Pancreas (tissue), 10 donors: ENCODE measurements around the gene SRGAP3. TPM values are rescaled to one million over a fixed set of nuclear protein-coding genes. Genes with fewer than 3 reads are reported as not detected.
A peak's percentile ranks its signal among the peaks of the same experiment; 100 is the strongest.

ENCODE experiments used
- ATAC-seq, 4 donors: fragments of 200-7000 bp; cut with Tn5 transposase; one replicate each; pipeline versions ENCODE4 v1.8.0 to v1.9.1; 2020; ENCODE audit warnings: mild to moderate bottlenecking in 4 of 4, moderate library complexity in 4 of 4
- DNase-seq, 6 donors: peaks; one replicate each; pipeline ENCODE4 v3.0.0-alpha.2; 2020
- FAIRE-seq: peaks from 2 replicates; lab custom pipeline; 2012; peaks lifted over from hg19 to GRCh38; lab: Jason Lieb, UNC
- H3K27ac ChIP-seq, 4 donors: fragments of 200-600 bp; sonication (generic); 1 replicate in 3 of 4; 2 replicates in 1 of 4; pipeline versions ENCODE4 v1.5.0 to v1.8.0; 2020
- H3K27me3 ChIP-seq, 4 donors: fragments of 200-600 bp; one replicate each; pipeline ENCODE4 v1.8.0; 2021
- H3K36me3 ChIP-seq, 3 donors: fragments of 200-600 bp; sonication (generic) in 1 of 3; one replicate each; pipeline versions ENCODE4 v1.5.0 to v1.8.0; 2020 to 2021
- H3K4me1 ChIP-seq, 3 donors: fragments of 200-600 bp; one replicate each; pipeline ENCODE4 v1.8.0; 2021
- H3K4me3 ChIP-seq, 4 donors: fragments of 200-600 bp; sonication (generic) in 2 of 4; one replicate each; pipeline versions ENCODE4 v1.5.0 to v1.8.0; 2020 to 2021
- H3K9me3 ChIP-seq, 4 donors: fragments of 200-600 bp; one replicate each; pipeline ENCODE4 v1.8.0; 2021
- CTCF ChIP-seq, 4 donors: fragments of 200-600 bp; sonication (generic) in 3 of 4; IDR thresholded peaks; one replicate each; pipeline versions ENCODE4 v1.5.0 to v1.8.0; 2021; ENCODE audit warnings: antibody characterized with exemption in 4 of 4
- WGBS, 2 donors: extraction: QIAGEN DNeasy Blood & Tissue Kit; methylation state at CpG; one replicate each; pipeline ENCODE4 v1.1.7; 2013; 5-methylcytosine and 5-hydroxymethylcytosine counted together
- intact Hi-C, 3 donors: fragments of 100-400 bp; cut with DNase I; formaldehyde crosslinking; loops; one replicate each; pipeline versions ENCODE4 v1.11.1 to v1.14.2; 2022
- polyA plus RNA-seq, 2 donors: library from polyadenylated mRNA; stranded (reverse); fragments of 200-250 nt; gene quantifications; one replicate each; pipeline ENCODE4 v1.2.3, GENCODE V29; 2013
- total RNA-seq, 6 donors: library from RNA; stranded (reverse); fragmentation: NEBNext Ultra II Directional in 4 of 6; extraction: Animal tissue kit (Norgen Biotek cat#: 25700) in 4 of 6; gene quantifications; one replicate each; pipeline versions ENCODE4 v1.2.1 to v1.2.4, GENCODE V29; 2021 to 2023
- donor health status: healthy with polysubstance abuse.
- donor health status: DM: no; HTN: no; CAD: no; lungs with moderate emphysema.
- donor health status: DM: no; HTN: no; CAD: no.
- donor health status: control.
- donor health status: control.
- donor health status: Bipolar disorder and iron deficiency.
- donor health status: DM: yes; HTN: yes; CAD: no.
- donor health status: DM: no; HTN: no; CAD: no.
- donor health status: DM: no; HTN: no; CAD: no.
- donor health status: DM: yes; HTN: yes; CAD: no.

The SRGAP3 gene
- total and polyA plus RNA-seq, 8 donors: 1.9 to 6.5 (median 3.0) TPM

GRCh38 chr3:8992199-8992598 lies 257.2 kb downstream of the SRGAP3 start:
- intact Hi-C loops: loop anchor here in 1 of 3 donors (5.0 kb wide), 1 partner anchor 80 kb away; no protein-coding TSS in a partner anchor
- TF ChIP-seq CTCF (IDR thresholded peaks at IDR 0.05): no peak
- no peak for ATAC-seq
- Histone ChIP-seq H3K4me1 (no peaks in the 10 kb centered on the region), H3K27me3 (no peaks in the 10 kb centered on the region), H3K36me3 (no peaks in the 10 kb centered on the region), H3K27ac (no peak overlapping the region), H3K9me3 (no peaks in the 10 kb centered on the region), H3K4me3 (no peak overlapping the region)
- no peak for DNase-seq
- no peak for FAIRE-seq
- 87 to 88% methylated on average over 4 of the region's 4 CpGs for WGBS, 2 donors

GRCh38 chr3:8990266-8991215 lies 258.9 kb downstream of the SRGAP3 start:
- no peak for DNase-seq
- Histone ChIP-seq H3K27me3 (no peaks in the 10 kb centered on the region), H3K27ac (no peak overlapping the region), H3K9me3 (no peaks in the 10 kb centered on the region), H3K4me3 (no peak overlapping the region), H3K36me3 (no peaks in the 10 kb centered on the region), H3K4me1 (no peaks in the 10 kb centered on the region)
- no peak for TF ChIP-seq CTCF (IDR thresholded peaks at IDR 0.05)
- 93 to 96% methylated on average over 36 of the region's 36 CpGs for WGBS, 2 donors
- peak in 1 of 4 donors; percentile 43 for ATAC-seq
- intact Hi-C loops: loop anchor here in 1 of 3 donors (5.0 kb wide), 1 partner anchor 82 kb away; no protein-coding TSS in a partner anchor
- FAIRE-seq: no peak

- no peak for ATAC-seq
- no peaks in the 10 kb centered on the region for H3K4me1 ChIP-seq
- H3K27ac ChIP-seq: no peak overlapping the region
- no peak for TF ChIP-seq CTCF (IDR thresholded peaks at IDR 0.05)
- FAIRE-seq: no peak
- no peaks in the 10 kb centered on the region for H3K27me3 ChIP-seq
- no peaks in the 10 kb centered on the region for H3K36me3 ChIP-seq
- 84 to 86% methylated on average over 8 of the region's 8 CpGs for WGBS, 2 donors
- no peaks in the 10 kb centered on the region for H3K9me3 ChIP-seq
- intact Hi-C loops: loop anchor here in 2 of 3 donors (5.0 to 10.0 kb wide), 2 partner anchors 76 to 313 kb away; no protein-coding TSS in a partner anchor
- DNase-seq: no peak
- H3K4me3 ChIP-seq: no peak overlapping the region
Measured at GRCh38 chr3:8988791-8989558, 260.5 kb downstream of the SRGAP3 start.

GRCh38 chr3:8988384-8988655 lies 261.1 kb downstream of the SRGAP3 start:
- ATAC-seq (no peak), FAIRE-seq (no peak), DNase-seq (no peak)
- Histone ChIP-seq H3K36me3 (no peaks in the 10 kb centered on the region), H3K27me3 (no peaks in the 10 kb centered on the region), H3K4me3 (no peak overlapping the region), H3K9me3 (no peaks in the 10 kb centered on the region), H3K27ac (no peak overlapping the region), H3K4me1 (no peaks in the 10 kb centered on the region)
- no peak for TF ChIP-seq CTCF (IDR thresholded peaks at IDR 0.05)
- intact Hi-C loops: loop anchor here in 2 of 3 donors (5.0 to 10.0 kb wide), 2 partner anchors 76 to 314 kb away; no protein-coding TSS in a partner anchor
- WGBS, 2 donors: 33 to 44% methylated on average over 2 of the region's 2 CpGs
